Left lung (tissue), 10 donors: ENCODE measurements around the gene NIFK. TPM values are rescaled to one million over a fixed set of nuclear protein-coding genes. Genes with fewer than 3 reads are reported as not detected.

Experiments used
- ATAC-seq: fragments of 200-7000 bp; cut with Tn5 transposase; one replicate; pipeline ENCODE4 v1.9.1; 2020; ENCODE audit warnings: moderate library complexity
- DNase-seq, 4 donors: peaks; one replicate each; pipeline ENCODE4 v3.0.0-alpha.2; 2013 to 2020
- H3K27ac ChIP-seq, 2 donors: fragments of 200-600 bp; sonication (generic) in 1 of 2; one replicate each; pipeline versions ENCODE4 v1.5.0 to v1.8.0; 2020 to 2021
- H3K27me3 ChIP-seq, 2 donors: fragments of 200-600 bp; sonication (generic) in 1 of 2; one replicate each; pipeline versions ENCODE4 v1.5.0 to v1.8.0; 2020 to 2021
- H3K36me3 ChIP-seq, 2 donors: fragments of 200-600 bp; sonication (generic) in 1 of 2; one replicate each; pipeline versions ENCODE4 v1.5.0 to v1.8.0; 2020 to 2021
- H3K4me1 ChIP-seq, 2 donors: fragments of 200-600 bp; one replicate each; pipeline ENCODE4 v1.8.0; 2021
- H3K4me3 ChIP-seq, 2 donors: fragments of 200-600 bp; sonication (generic) in 1 of 2; one replicate each; pipeline versions ENCODE4 v1.5.0 to v1.8.0; 2020 to 2021; ENCODE audit warnings: mild to moderate bottlenecking in 1 of 2
- H3K9me3 ChIP-seq, 2 donors: fragments of 200-600 bp; sonication (generic) in 1 of 2; one replicate each; pipeline versions ENCODE4 v1.5.0 to v1.8.0; 2020 to 2021
- CTCF ChIP-seq, 2 donors: fragments of 200-600 bp; sonication (generic) in 1 of 2; IDR thresholded peaks; one replicate each; pipeline versions ENCODE4 v1.5.0 to v1.8.0; 2021; ENCODE audit warnings: antibody characterized with exemption in 2 of 2
- intact Hi-C, 2 donors: fragments of 100-400 bp; cut with DNase I; formaldehyde crosslinking; loops; one replicate each; pipeline versions ENCODE4 v1.11.2 to v1.14.2; 2022
- polyA plus RNA-seq, 6 donors: library from polyadenylated mRNA; unstranded; fragments of 120-200 nt; gene quantifications; one replicate each; pipeline ENCODE4 v1.2.1, GENCODE V29; 2013; ENCODE audit not compliant: insufficient read length in 6 of 6
- total RNA-seq, 2 donors: library from RNA; stranded (reverse); fragmentation: NEBNext Ultra II Directional; extraction: Animal tissue kit (Norgen Biotek cat#: 25700); gene quantifications; one replicate each; pipeline ENCODE4 v1.2.1, GENCODE V29; 2021
- donor health status: DM: no; HTN: yes; CAD: no.
- donor health status: DM: no; HTN: no; CAD: no.

The NIFK gene
- total and polyA plus RNA-seq, 8 donors = 34.6 to 71.3 (median 60.4) TPM

DNA sequence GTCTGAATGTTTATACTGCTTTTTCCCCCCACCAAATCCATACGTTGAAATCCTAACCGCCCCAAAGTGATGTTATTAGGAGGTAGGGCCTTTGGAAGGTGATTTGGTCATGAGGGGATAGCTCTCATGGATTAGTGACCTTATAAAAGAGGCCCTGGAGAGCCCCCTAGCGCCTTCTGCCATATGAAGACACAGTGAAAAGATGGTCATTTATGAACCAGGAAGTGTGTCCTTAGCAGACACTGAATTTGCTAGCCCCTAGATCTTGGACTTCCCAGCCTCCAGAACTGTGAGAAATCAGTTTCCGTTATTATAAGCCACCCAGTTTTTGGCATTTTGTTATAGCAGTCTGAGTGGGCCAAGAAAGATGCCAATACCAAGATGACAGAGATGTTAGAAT is 11.5 kb upstream of the NIFK start:
- no peak overlapping the region for H3K27ac ChIP-seq
- no peaks in the 10 kb centered on the region for H3K27me3 ChIP-seq
- TF ChIP-seq CTCF (IDR thresholded peaks at IDR 0.05) = no peak
- H3K36me3 ChIP-seq = no peaks in the 10 kb centered on the region
- no peaks in the 10 kb centered on the region for H3K4me1 ChIP-seq
- intact Hi-C loops = no loop called here
- DNase-seq (no peak), ATAC-seq (peak; percentile 61)
- no peak overlapping the region for H3K4me3 ChIP-seq
- H3K9me3 ChIP-seq = no peaks in the 10 kb centered on the region

DNA sequence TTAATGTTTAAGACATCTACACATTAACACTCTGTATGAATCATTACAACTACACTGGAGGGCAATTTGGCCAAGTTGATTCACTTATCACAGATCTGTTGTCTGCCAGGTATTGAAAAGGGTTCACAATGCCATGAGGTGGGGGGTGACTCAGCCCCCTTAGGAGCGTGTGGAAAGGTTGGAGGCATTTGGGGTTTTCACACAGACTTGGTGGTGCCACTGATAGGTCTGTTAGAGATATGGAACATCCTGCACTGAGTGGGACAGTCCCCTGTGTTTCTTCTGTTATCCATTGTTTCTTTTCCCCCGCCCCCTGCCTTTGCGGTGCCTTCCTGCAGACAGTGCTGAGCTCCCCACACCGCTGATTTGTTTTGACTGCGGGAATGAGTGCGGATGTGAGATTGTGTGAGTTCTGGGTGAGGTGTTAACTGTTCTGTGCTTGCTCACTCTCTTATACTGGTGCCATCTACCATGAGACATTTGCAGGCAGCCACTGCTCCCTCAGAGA is 9.4 kb upstream of the NIFK start:
- no peak overlapping the region for H3K4me3 ChIP-seq
- no peaks in the 10 kb centered on the region for H3K27me3 ChIP-seq
- no peak for DNase-seq
- H3K36me3 ChIP-seq = no peaks in the 10 kb centered on the region
- intact Hi-C loops = no loop called here
- no peaks in the 10 kb centered on the region for H3K9me3 ChIP-seq
- no peak for TF ChIP-seq CTCF (IDR thresholded peaks at IDR 0.05)
- no peaks in the 10 kb centered on the region for H3K4me1 ChIP-seq
- no peak overlapping the region for H3K27ac ChIP-seq
- no peak for ATAC-seq

- no peaks in the 10 kb centered on the region for H3K9me3 ChIP-seq
- no peaks in the 10 kb centered on the region for H3K36me3 ChIP-seq
- TF ChIP-seq CTCF (IDR thresholded peaks at IDR 0.05) = no peak
- H3K27ac ChIP-seq = no peak overlapping the region
- H3K27me3 ChIP-seq = no peaks in the 10 kb centered on the region
- no peaks in the 10 kb centered on the region for H3K4me1 ChIP-seq
- intact Hi-C loops = no loop called here
- no peak overlapping the region for H3K4me3 ChIP-seq
- DNase-seq (no peak), ATAC-seq (no peak)
Observed at GRCh38 chr2:121741450-121741849, 4.8 kb upstream of the NIFK start.

DNA sequence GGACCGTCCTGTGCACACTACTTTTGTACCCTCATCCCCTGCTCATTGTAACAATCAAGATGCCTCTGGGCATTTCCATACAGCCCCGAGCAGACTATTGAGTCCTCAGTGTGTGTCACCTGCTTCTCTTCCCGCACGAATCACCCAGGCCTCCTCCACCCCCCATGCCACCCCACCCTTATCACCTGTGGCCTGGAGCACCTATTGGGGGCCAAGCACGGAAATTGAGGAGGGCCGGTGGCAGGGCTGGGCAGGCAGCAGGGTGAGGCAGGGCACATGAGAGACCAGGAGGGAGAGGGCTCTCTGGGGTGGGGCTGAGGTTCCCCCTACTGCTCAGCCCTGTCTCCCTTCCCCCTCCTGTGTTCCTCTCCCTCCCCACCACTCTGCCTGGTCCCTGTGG is 4.3 kb upstream of the NIFK start:
- Histone ChIP-seq H3K4me1 (peaks cover 1% of the 10 kb centered on the region in 2 donors), H3K27ac (no peak overlapping the region), H3K36me3 (no peaks in the 10 kb centered on the region), H3K27me3 (no peaks in the 10 kb centered on the region), H3K9me3 (no peaks in the 10 kb centered on the region), H3K4me3 (no peak overlapping the region)
- no peak for TF ChIP-seq CTCF (IDR thresholded peaks at IDR 0.05)
- no peak for DNase-seq
- no peak for ATAC-seq
- intact Hi-C loops = no loop called here

DNA sequence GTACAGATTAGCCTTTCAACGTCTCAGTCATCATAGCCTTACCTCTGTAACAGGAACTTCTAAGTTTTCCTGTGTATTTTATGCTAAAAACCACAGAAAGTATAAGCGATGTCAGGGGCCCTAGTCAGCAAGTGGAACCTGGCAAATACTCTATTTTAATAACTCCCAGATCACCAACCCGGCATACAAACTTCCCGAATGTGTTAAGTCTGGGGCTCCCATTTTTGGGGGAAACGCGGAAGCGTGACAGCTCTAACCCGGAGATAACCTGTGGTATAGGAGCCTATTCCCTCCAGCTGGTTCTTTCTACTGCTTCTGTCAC is 574 bp downstream of the NIFK start:
- DNase-seq (no peak), ATAC-seq (no peak)
- Histone ChIP-seq H3K4me3 (peak overlapping the region; percentile 94 to 95), H3K9me3 (no peaks in the 10 kb centered on the region), H3K27ac (peak overlapping the region in 1 of 2 donors; percentile 88), H3K4me1 (peaks cover 6 to 19% of the 10 kb centered on the region in 2 donors), H3K36me3 (peaks cover 0 to 39% of the 10 kb centered on the region in 2 donors), H3K27me3 (no peaks in the 10 kb centered on the region)
- no peak for TF ChIP-seq CTCF (IDR thresholded peaks at IDR 0.05)
- intact Hi-C loops = no loop called here
